ENCODE measurements around the gene KCNC2.

DNA sequence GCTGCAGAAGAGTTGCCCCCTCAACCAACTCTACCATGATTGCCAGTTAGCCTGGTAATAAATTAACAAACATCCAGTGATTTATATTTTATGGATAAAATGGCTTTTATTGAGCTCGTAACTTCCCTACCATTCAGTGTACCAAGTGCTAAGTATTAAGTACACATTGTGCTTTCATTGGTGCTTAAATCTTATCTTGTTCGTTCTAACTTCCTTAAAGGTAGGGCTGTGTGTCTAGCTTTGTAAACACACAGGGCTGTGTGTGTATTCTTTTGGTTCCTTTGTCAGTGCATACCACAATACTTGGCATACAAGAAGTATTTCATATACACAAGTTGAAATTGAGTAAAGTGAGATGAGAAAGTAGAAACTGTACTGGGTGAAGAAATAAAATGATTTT, 80.4 kb downstream of the KCNC2 start:
- TF ChIP-seq, protein P1, sequence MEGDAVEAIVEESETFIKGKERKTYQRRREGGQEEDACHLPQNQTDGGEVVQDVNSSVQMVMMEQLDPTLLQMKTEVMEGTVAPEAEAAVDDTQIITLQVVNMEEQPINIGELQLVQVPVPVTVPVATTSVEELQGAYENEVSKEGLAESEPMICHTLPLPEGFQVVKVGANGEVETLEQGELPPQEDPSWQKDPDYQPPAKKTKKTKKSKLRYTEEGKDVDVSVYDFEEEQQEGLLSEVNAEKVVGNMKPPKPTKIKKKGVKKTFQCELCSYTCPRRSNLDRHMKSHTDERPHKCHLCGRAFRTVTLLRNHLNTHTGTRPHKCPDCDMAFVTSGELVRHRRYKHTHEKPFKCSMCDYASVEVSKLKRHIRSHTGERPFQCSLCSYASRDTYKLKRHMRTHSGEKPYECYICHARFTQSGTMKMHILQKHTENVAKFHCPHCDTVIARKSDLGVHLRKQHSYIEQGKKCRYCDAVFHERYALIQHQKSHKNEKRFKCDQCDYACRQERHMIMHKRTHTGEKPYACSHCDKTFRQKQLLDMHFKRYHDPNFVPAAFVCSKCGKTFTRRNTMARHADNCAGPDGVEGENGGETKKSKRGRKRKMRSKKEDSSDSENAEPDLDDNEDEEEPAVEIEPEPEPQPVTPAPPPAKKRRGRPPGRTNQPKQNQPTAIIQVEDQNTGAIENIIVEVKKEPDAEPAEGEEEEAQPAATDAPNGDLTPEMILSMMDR (conservative IDR thresholded peaks at IDR 0.05 in 1 of 2, IDR thresholded peaks at IDR 0.05 in 1 of 2; ENCODE audit: extremely low read depth in 1 of 2, insufficient read depth in 1 of 2, low read depth in 1 of 2, low read length in 2 of 2): no peak
- TF ChIP-seq EZH2 (IDR thresholded peaks at IDR 0.05; ENCODE audit: borderline replicate concordance, low read length): no peak

Data from mammary epithelial cell (primary cell).